Dermis blood vessel endothelial cell (primary cell): ENCODE results near the gene LRIT1. TPM values are rescaled to one million over a fixed set of nuclear protein-coding genes. Genes with fewer than 3 reads are reported as not detected.

ENCODE experiments used
- DNase-seq: peaks from one replicate; pipeline ENCODE4 v3.0.0; 2010
- total RNA-seq: library from RNA; depleted of rRNA; stranded (reverse); fragments of >200 nt; gene quantifications from 2 replicates; pipeline ENCODE4 v1.2.3, GENCODE V29; 2014

Gene LRIT1
- total RNA-seq, 1 donor from 2014 or later: not detected

DNA sequence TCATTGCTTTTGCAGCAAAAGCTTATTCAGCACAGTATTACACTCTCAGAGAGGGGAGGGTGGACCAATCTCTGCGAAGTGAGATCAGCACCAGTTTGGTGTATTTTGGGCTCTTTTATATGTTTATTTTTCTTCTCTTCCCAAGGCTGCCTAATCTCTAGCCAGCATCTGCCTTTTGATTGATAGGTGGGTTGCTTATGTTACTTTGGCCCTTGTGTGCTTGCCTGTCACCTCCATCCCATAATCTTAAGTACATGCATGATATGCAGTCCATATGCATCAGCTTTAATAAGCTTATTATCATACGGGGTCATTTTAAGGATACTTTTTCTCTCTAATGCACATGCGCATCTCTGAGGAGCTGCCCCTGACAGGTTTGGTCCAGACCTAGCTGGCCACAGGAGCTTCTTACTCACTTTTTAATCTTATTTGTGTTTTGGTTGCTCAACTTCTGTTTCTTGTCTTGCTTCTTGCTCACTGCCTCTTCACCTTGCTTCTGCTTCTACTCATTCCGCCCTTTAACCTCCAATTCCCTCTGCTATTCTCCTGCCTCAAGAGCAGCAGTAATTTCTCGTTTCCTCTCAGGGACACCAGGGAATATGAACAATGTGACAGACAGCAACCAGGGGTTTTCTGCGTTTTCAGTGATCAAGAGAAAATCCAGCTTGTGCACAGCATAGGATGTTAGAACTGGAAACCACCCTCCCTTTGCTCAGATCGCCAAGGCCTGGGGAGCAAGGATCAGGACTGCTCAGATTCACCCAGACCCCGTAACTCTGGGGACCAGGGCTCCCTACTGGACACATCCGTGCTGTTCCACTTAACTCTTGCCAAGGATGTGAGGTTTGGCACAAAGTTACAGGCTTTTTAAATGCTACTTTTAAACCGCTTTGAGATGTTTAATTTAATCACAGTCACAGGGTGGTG lies 13.5 kb upstream of the LRIT1 start:
- DNase-seq: no peak

DNA sequence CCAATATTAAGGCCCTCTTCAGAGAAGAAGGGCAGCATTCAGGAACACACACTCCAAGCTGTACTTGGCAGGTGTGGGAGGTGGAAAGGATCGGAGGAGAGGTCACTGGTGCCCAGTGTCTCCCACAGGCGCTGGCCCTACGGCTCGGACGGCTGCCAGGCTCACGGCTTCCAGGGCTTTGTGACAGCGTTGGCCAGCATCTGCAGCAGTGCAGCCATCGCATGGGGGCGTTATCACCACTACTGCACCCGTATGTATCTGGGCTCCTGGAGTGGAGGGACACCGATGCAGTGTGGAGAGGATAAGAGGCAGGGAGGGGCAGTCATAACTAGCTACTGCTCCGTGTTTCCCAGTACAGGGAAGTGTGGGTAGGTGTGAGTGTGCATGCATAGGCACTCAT lies 7.4 kb upstream of the LRIT1 start:
- no peak for DNase-seq

DNA sequence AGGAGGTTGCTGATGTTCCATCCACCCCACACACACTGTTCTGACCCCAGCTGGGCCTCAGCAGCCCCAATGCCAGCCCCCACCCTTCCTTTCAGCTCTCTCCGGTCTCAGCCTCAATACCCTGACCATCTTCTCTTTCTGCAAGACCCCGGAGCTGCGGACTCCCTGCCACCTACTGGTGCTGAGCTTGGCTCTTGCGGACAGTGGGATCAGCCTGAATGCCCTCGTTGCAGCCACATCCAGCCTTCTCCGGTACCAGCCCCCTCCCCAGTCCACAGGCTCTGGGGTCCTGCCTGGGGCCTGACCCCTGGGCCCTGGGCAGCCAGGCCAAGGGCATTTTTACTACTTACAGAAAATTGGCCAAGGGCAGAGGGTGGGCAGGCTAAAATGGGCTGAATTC lies 6.2 kb upstream of the LRIT1 start:
- DNase-seq: no peak

DNA sequence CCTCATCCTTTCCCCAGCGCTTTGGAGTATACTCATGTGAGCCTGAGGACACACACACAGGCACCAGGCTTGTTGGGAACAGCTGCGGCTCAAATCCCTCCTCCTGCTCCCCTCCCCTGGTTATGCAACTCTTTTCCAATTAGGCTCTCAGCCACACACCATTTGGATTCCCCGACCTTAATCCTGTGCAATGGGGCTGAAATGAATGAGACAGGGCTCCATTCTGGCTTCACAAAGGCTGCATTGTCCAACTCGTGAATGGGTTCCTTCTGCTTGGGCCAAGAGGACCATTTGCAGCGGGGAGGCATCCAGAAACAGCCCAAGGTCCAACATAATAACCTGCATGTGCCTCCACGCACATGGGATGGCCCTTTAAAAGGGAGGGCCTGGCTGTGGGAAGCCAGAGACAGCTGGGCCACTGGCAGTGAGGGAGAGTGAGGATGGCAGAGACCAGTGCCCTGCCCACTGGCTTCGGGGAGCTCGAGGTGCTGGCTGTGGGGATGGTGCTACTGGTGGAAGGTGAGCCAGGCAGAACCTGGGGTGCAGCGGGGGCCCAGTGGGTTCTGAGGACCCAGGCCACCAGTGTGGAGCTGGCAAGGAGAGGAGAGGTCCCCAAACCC lies 3.4 kb upstream of the LRIT1 start, which contains the start of gene RGR:
RGR (plus strand) TSS at position 403 of the 620 bp plus-strand sequence; CDS start at position 441, 38 bp downstream.
- DNase-seq: no peak

DNA sequence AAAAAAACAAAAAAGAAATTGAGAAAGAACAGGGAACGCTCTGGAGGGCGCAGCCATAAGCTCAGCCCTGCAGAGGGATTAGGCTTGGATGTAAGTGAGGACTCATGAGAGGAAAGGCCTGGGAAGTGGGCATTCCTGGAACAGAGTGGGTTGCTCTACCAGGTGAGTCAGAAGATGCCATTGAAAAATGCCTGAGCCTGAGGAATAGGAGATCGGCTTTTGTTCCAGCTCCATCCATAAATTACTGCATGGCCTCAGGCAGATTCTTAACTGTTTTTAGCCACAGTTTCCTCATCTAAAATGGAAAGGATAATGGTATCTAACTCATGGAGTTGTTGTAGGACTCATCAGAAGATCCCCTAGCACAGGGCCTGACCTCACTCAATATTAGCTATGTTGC lies 2.4 kb upstream of the LRIT1 start:
- no peak for DNase-seq

DNA sequence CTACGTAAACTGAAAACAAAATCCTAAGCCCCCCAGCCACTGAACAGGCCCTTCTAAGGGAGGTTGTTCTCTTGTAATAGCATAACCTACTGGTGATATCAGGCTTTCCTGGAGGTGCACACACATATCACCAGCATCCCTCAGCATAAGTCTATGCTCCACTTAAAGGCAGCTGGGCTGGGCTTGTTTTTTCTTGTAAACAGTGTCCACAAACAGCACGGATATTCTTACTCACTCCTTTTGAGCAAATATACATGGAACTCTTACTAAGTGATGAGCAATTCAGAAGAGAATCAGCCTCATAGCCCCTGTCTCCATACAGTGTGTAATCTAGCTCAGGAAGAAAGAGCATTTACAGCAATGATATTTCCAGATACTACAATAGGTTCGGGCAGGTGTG lies 2.4 kb downstream of the LRIT1 start:
- no peak for DNase-seq

DNA sequence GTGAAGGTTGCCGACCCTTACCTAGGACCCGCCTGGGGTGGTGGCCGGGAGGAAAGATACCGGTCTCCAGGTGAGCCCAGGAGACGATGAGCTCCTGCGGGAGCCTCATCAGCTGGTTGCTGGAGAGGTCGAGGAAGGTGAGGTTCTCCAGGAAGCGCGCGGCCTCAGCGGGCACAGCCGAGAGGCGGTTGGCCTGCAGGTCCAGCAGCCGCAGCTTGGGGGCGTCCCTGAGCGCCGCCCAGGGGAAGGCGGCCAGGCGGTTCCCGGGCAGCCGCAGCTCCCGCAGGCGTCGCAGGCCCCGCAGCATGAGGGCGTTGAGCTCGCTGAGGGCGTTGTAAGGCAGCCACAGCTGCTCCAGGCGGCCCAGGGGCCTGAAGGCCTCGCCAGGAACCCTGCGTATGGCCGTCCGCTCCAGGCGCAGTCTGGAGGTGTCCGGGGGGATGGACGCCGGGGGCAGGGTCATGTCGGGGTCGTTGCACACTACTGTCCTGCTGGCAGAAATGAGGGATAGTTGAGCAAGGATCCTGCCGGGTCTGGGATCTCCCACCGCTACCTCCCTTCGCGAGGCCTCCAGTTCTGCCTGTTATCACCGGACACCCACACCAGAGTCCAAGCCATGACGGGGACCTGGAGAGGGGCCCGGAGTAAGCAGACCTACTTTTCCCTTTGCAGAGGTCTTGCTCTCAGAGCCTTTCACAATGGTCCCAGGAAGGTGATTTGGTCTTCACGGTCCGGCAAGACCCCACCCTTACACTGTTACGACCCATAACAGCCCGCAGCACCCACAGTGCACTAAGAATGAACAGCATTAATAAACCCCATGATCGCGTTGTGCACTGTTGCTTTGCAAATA lies 3.9 kb downstream of the LRIT1 start:
- DNase-seq: no peak

DNA sequence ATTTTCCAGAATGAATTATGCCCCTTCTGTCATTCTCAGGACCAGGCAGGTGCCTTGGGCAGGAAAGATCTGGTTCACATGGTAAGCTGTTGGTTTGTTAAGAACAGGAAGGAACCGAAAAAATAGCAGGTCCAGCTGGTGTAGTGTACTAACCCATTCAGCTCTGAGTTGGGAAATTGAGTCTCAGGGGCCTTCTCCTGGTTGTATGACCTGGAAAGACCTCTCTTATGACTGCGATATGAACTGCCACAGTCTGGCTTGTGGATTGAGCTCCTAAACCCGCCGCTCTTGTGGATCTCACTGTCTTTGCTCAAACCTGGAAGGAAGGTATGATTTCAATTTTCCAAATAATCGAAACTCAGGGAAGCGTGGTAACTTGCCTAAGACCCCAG lies 4.5 kb downstream of the LRIT1 start:
- no peak for DNase-seq

DNA sequence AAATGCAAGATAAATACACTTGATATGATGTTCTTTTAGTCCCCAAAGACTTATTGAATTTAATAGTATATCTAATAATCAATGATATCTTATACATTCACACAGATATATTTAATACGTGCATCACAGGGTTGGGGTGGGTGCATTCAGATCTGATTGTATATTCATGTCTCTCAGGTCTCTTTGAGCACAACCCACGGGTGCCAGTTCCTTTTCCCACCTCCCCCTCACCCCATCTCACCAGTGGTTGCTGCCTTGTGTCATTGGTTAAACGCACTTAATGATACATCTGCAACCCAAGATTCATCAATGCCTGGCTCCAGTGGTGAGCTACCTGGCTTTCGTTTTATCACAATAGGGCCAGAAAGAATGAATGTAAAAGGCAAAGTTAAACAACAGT lies 6.2 kb downstream of the LRIT1 start:
- DNase-seq: no peak

DNA sequence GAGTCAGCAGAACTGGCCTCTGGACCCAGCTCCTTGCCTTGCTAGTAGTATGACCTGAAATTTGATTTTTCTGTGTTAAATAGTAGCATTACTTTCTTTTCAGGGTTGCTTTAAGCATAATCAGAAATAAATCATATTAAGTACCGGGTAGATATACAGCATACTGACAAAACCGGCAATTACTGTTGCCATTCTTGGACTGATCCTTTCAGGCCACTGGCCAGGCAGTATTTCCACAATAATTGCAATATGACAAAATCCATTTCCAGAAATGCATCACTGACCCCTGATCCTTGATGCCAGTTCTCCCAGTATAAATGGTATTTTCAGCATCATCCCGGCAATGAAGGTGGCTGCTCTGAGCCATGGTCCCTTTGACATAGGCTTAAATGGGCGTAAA lies 6.9 kb downstream of the LRIT1 start:
- DNase-seq: no peak

DNA sequence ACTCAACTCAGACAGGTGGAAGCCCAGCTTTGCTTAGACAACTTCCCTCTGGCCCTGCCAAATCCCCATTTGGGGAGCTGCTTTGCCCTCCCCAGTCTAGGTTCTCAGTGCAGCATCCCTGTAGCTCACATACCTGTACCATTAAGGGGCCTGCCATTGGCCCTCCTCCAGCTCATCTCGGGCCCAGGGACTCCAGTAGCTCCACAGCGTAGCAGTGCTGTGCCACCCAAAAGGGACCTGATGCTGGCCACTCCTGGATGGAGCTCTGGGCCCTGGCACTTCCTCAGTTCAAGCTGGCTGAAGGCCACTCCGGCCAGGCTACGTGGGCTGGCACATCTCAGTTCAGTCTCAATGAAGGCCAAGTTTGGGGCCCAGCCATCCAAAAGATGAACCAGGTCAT lies 7.4 kb downstream of the LRIT1 start:
- no peak for DNase-seq

DNA sequence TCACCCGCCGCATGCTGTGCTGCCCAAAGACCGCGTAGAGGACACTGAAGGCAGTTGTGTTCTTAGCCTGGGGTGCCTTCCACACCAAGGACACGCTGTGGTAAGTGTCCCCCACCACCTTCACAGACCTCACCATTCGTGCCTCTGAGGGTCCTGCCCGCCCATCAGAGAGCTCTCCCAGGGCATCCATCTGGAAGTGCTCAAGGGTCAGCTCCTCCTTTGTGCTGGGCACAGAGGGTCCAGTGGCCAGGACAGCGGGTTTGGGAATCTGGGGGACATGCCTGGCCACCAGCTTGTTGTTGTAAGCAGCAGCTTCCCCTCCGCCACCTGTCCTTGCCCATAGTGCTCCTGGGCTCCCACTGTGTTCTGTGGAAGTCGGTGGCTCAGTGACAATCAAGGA lies 9.0 kb downstream of the LRIT1 start:
- DNase-seq: no peak

DNA sequence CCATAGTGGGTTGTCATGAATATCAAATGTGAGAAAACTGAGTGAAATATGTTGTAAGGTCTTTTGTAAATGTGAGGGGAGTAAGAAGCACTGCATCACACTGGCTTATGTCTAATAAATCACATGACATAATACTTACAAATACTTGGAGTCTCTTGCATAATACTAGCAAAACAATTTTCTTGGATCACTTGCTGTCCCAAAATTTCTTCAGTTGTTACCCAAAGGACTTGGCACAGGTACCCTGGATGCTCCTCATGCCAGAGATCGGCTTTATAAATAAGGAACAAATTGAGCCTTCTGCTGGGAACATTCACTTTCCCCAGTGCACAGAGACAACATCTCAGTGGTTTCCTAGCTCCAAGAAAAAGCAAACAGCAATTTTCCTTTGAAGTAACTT lies 11.0 kb downstream of the LRIT1 start:
- DNase-seq: no peak

DNA sequence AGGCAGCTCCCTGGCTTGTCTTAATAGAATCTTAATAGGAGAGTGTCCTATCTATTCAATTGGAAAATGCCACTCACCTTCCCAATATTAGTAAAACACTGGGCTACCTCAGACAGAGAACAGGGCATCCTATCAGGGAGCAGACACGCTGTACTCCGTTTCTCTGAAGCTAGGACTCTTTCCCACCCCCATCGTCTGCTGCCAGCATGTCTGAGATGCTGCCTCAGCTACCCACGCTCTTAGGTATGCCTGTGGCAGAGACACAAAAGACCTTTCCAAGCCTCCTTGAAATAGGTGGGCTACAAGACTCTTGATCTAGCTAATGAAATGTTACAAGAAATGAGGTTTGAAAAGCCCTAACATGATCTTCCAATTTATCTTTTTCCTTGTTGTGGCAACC lies 13.5 kb downstream of the LRIT1 start:
- DNase-seq: no peak

DNA sequence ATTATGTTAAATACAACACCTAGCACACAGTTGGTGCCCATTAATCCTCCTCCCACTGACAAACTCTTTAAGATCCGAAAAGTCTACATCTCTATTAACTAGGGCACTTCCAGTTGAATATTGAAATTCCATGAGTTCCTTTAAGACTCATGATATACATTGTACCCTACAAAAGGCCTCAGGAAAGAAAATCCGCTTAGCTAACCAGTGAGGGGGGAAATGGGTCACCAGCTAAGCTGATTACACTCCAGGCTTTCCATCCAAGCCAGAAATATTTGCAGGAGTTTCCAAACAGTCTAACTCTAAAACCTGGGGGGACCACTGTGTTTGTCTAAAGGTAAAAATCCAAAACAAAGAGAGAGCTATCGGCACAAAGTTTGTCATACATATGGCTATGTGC lies 14.7 kb downstream of the LRIT1 start:
- no peak for DNase-seq

DNA sequence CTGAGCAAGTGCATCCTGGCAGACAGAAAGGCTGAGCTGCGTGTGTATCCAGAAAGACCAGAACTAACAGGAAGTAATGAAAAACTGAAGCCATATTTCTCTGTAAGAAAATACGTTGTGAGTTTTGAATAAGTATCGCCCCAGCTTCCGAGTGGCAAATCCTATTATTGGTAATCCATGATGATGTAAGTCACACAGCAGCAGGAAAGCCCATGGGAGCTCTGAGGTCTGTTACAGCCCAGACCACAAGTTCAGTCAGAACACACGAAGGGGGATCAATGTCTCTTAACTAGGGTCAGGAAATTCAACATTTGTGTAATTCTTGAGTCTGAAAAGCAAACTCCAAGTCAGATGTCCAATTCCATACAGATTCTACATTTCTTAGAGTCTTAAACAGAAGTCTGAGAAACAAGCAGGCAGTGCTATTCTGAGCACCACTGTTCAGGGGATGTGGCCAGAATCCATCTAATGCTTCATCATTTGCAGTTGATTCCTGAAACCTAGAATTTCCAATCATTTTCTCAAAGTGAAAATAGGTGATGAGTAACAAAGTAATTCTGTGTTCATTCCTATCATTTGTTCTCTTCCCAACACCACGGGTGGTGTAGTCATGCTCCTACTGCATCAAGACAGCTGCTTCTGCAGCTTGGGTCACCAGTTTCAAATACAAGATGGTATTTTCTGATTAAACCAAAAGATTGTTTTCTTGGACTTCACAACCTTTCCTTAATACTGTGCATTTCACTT lies 15.7 kb downstream of the LRIT1 start, which contains the start of gene LRIT2:
LRIT2 (minus strand) TSS at position 118 of the 747 bp plus-strand sequence; CDS start at position 94, 24 bp downstream.
- no peak for DNase-seq

DNA sequence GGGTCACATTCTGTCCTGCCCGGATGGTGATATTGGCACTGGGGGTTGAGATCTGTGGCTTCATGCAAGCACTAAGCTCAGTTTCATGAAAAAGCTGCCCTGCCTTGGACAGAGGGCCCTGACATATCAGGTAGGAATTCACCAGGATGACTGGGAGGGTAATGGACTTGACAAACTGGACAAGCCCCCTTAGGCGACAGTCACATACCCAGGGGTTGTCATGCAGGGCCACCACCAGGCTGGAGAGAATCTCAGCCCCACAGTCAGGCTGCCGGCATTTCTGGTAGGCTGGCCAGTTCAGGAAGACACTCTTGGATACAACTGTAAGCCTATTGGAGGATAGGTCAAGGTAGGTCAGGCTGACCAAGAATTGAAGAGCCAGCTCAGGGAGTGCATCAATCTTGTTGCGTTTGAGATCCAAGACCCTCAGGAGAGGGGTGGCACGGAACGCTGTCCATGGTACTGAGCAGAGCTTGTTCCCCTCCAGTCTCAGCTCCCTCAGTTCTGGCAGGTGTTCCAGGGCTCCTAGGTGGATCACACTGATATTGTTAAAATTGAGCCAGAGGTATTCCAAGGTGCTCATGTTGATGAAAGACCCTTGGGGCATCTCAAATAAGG lies 16.8 kb downstream of the LRIT1 start:
- peak; percentile 13 for DNase-seq

DNA sequence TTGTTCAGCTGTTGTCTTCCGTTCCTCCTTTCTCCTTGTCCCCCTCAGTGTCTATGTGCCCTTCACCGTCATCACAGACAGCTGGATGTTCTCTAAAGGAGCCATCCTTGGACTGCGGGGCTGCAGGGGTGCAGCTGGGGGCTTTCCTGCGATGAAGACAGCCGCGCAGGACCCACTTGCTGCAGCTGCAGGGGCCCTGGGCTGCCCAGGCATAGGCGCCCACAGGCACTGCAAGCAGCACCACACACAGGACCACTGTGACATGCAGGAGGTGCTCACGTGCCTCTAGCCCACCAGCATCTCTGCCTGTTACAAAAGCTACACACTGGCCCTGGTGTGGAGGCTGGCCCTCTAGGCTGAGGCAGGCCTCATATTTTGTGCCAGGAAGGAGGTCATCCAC lies 19.4 kb downstream of the LRIT1 start:
- no peak for DNase-seq

DNA sequence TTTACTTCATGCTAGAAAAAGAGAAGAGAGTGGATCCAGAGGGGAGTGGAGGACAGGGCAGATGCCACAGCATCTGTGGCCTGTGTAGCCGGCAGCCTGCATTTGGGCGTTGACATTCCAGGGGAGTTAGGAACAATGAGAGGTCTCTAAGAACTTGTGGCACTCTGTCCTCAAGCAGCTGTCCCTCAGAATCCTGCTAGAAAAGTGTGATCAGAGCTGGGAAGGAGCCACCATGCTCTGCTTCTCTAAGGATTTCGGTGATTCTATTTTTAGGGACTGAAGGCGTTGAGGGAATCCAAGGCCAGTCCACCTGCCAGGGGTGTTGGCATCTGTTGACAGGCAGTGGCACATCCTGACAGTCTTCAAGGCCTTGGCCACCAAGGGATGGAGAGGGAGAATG lies 23.6 kb downstream of the LRIT1 start:
- no peak for DNase-seq

DNA sequence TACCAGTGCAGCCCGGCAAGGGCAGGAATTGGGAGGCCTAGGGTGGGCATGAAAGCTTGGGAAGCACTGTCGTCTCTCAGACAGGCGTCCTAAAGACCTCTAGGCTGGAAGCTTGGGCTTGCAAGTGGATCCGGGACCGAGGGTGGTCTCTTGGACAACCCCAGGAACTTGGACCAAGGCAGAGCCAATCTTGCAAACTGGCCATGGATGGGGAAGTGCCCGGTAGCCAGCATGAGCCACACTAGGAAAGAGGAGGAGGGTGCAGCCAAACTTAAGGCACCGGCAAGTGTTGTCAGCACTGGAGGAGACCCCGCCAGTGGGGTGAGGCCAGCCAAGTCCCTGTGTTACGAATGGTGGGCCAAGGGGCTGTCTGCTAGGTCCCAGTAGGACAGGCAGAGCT lies 24.5 kb downstream of the LRIT1 start:
- no peak for DNase-seq

DNA sequence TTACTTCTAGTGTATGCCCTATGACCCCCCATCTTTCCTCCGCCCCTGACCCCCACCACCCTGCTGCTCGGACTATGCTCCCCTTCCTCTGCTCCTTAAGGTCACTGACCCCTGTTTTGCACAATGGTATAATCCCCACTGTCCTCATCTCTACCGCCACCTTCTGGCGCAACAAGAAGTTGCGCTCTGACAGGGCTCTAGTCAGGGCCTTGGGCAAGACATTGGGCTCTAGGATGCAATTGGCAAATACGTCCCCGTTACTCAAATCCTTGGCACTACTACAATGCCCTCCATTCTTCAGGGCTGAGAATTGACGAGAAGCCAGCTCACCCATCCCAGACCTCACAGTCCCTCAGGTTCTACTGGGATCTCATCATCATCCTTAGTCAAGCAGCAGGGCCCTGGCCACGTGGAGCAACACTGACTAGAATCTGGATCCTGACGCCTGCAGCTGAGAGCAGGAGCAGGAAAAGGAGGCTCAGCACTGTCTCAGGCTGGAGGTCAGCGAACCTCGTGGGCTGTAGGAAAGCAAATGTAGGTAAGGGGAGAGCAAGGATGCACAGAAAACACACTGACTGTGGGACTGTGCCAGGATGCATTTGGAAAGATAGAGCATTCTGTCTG lies 26.6 kb downstream of the LRIT1 start:
- peak; percentile 15 for DNase-seq
